ENCODE data around the gene WWOX.

DNA sequence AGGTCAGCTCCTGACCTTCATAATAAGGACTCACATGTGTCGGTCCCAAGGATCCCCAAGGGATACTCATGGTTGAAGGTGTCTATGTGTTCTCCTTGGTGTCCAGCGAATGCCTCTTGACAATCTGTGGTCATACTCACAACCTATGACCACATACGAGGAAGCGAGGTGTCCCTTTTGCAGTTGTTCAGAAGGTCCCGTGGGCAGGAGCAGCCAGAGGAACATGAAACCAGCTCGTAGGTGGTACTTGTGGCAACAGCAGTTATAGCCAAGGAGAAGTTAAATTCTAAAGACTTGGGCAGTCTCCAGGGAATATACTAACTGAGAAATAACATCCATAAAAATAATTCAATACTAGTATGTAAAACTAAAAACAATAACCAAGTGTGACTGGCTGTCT lies 685.3 kb downstream of the WWOX start:
- TF ChIP-seq, protein P1, sequence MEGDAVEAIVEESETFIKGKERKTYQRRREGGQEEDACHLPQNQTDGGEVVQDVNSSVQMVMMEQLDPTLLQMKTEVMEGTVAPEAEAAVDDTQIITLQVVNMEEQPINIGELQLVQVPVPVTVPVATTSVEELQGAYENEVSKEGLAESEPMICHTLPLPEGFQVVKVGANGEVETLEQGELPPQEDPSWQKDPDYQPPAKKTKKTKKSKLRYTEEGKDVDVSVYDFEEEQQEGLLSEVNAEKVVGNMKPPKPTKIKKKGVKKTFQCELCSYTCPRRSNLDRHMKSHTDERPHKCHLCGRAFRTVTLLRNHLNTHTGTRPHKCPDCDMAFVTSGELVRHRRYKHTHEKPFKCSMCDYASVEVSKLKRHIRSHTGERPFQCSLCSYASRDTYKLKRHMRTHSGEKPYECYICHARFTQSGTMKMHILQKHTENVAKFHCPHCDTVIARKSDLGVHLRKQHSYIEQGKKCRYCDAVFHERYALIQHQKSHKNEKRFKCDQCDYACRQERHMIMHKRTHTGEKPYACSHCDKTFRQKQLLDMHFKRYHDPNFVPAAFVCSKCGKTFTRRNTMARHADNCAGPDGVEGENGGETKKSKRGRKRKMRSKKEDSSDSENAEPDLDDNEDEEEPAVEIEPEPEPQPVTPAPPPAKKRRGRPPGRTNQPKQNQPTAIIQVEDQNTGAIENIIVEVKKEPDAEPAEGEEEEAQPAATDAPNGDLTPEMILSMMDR (IDR thresholded peaks at IDR 0.05; ENCODE audit: low read depth, low read length) = no peak
- no peak for TF ChIP-seq POLR2A (IDR thresholded peaks at IDR 0.05; ENCODE audit: extremely low read depth, insufficient read length)
- TF ChIP-seq, protein P2, sequence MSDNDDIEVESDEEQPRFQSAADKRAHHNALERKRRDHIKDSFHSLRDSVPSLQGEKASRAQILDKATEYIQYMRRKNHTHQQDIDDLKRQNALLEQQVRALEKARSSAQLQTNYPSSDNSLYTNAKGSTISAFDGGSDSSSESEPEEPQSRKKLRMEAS (IDR thresholded peaks at IDR 0.05; ENCODE audit: low read depth, low read length) = no peak
- no peak for TF ChIP-seq MYC (IDR thresholded peaks at IDR 0.05; ENCODE audit: low read depth, low read length)

Measured in NB4 (cell line).